ENCODE results near the gene RFX7. TPM values are rescaled to one million over a fixed set of nuclear protein-coding genes. Genes with fewer than 3 reads are reported as not detected.

RFX7 gene
- total and polyA plus RNA-seq, 2 experiments from 2014 or later: 4.0 to 5.8 TPM

DNA sequence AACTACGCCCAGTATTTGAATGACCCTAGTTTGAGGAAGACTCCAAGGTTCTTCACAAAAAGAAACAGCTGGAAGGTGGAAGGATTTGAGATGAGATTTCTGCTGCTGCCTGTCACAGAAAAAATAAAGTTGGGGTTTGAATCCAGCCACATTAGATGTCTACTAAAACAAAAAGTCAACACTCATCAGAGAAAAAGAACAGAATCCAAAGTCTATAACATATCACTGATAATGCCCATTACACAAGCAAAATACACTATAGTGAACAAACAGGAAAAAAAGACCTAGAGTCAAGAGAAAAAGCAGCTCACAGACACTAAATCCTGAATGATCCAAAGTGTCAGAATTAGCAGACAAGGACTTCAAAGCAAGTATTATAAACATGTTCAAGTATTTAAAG is 56.0 kb downstream of the RFX7 start:
- H3K27me3 ChIP-seq (replicated peaks; ENCODE audit: insufficient read depth): no peaks in the 10 kb centered on the region
- no peak for DNase-seq
- peaks cover 100% of the 10 kb centered on the region for H3K79me2 ChIP-seq (ENCODE audit: insufficient read depth)
- H3F3A ChIP-seq (ENCODE audit: insufficient read depth): no peaks in the 10 kb centered on the region
- TF ChIP-seq EZH2 (IDR thresholded peaks at IDR 0.05; ENCODE audit: insufficient read depth, poor library complexity, severe bottlenecking): no peak
- no peak for TF ChIP-seq EZH2phosphoT487 (IDR thresholded peaks at IDR 0.05; ENCODE audit: insufficient read depth, low read depth)
- no peaks in the 10 kb centered on the region for H3K9me2 ChIP-seq (ENCODE audit: insufficient read depth)
- no peak overlapping the region for H2AFZ ChIP-seq
- H3K27ac ChIP-seq: no peak overlapping the region
- in situ Hi-C loops (cut with MboI): no loop called here
- no peaks in the 10 kb centered on the region for H3K36me3 ChIP-seq (ENCODE audit: low read depth)
- H3K4me1 ChIP-seq (ENCODE audit: insufficient read depth): no peaks in the 10 kb centered on the region
- H3K4me3 ChIP-seq: no peak overlapping the region
- H3K9ac ChIP-seq: no peak overlapping the region
- 100% methylated on average over 1 of the region's 1 CpG for WGBS, 2 experiments (ENCODE audit: low coverage in 1 of 2, low lambda C conversion rate in 2 of 2, missing lambda C conversion rate in 2 of 2)
- no peaks in the 10 kb centered on the region for H3K9me3 ChIP-seq (ENCODE audit: low read depth)
- no peak overlapping the region for H3K4me2 ChIP-seq (ENCODE audit: unreplicated experiment)
- H4K20me1 ChIP-seq (ENCODE audit: insufficient read depth): peaks cover 6% of the 10 kb centered on the region; the same call in 1 of the 2 replicates

- Histone ChIP-seq H3K79me2 (ENCODE audit: insufficient read depth) (peaks cover 100% of the 10 kb centered on the region), H3K9ac (no peak overlapping the region), H3K27ac (no peak overlapping the region), H3K4me3 (no peak overlapping the region), H3F3A (ENCODE audit: insufficient read depth) (no peaks in the 10 kb centered on the region), H3K36me3 (ENCODE audit: low read depth) (no peaks in the 10 kb centered on the region), H3K4me1 (ENCODE audit: insufficient read depth) (no peaks in the 10 kb centered on the region), H2AFZ (no peak overlapping the region), H3K9me3 (ENCODE audit: low read depth) (no peaks in the 10 kb centered on the region), H3K27me3 (replicated peaks; ENCODE audit: insufficient read depth) (no peaks in the 10 kb centered on the region), H3K9me2 (ENCODE audit: insufficient read depth) (no peaks in the 10 kb centered on the region), H3K4me2 (ENCODE audit: unreplicated experiment) (no peak overlapping the region), H4K20me1 (ENCODE audit: insufficient read depth) (peaks cover 6% of the 10 kb centered on the region; the same call in 1 of the 2 replicates)
- in situ Hi-C loops (cut with MboI): no loop called here
- WGBS, 2 experiments (ENCODE audit: low coverage in 1 of 2, low lambda C conversion rate in 2 of 2, missing lambda C conversion rate in 2 of 2): 85 to 100% methylated on average over 1 of the region's 1 CpG
- no peak for TF ChIP-seq EZH2phosphoT487 (IDR thresholded peaks at IDR 0.05; ENCODE audit: insufficient read depth, low read depth)
- no peak for DNase-seq
Observed at GRCh38 chr15:56185980-56186379, 57.7 kb downstream of the RFX7 start.

DNA sequence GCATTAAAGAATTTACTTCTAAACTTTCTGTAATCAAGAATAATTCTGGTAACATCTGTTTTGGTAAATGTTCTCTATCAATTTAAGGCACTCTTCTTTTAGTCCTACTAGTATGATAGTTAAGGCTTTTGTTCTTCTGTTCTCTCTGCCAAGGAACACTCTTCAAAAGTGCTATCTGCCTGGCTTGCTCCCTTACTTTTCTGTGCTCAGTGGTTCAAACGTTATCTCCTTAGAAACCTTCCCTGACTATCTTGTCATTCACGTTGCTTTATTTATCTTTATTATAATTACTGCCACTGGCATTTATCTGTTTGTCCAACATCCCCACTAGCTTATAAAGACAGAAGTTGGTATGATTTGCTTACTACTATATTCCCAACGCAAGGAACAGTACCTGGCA is 59.2 kb downstream of the RFX7 start:
- Histone ChIP-seq H3K27me3 (replicated peaks; ENCODE audit: insufficient read depth) (no peaks in the 10 kb centered on the region), H3K4me1 (ENCODE audit: insufficient read depth) (no peaks in the 10 kb centered on the region), H3K4me2 (ENCODE audit: unreplicated experiment) (no peak overlapping the region), H3K9ac (no peak overlapping the region), H3K27ac (no peak overlapping the region), H4K20me1 (ENCODE audit: insufficient read depth) (peaks cover 6% of the 10 kb centered on the region; the same call in 1 of the 2 replicates), H3K9me2 (ENCODE audit: insufficient read depth) (no peaks in the 10 kb centered on the region), H3K36me3 (ENCODE audit: low read depth) (no peaks in the 10 kb centered on the region), H3F3A (ENCODE audit: insufficient read depth) (no peaks in the 10 kb centered on the region), H2AFZ (no peak overlapping the region), H3K79me2 (ENCODE audit: insufficient read depth) (peaks cover 100% of the 10 kb centered on the region), H3K4me3 (no peak overlapping the region), H3K9me3 (ENCODE audit: low read depth) (no peaks in the 10 kb centered on the region)
- DNase-seq: no peak
- in situ Hi-C loops (cut with MboI): no loop called here
- no peak for TF ChIP-seq EZH2phosphoT487 (IDR thresholded peaks at IDR 0.05; ENCODE audit: insufficient read depth, low read depth)
- no peak for TF ChIP-seq EZH2 (IDR thresholded peaks at IDR 0.05; ENCODE audit: insufficient read depth, poor library complexity, severe bottlenecking)
- 93 to 98% methylated on average over 3 of the region's 3 CpGs for WGBS, 2 experiments (ENCODE audit: low coverage in 1 of 2, low lambda C conversion rate in 2 of 2, missing lambda C conversion rate in 2 of 2)

DNA sequence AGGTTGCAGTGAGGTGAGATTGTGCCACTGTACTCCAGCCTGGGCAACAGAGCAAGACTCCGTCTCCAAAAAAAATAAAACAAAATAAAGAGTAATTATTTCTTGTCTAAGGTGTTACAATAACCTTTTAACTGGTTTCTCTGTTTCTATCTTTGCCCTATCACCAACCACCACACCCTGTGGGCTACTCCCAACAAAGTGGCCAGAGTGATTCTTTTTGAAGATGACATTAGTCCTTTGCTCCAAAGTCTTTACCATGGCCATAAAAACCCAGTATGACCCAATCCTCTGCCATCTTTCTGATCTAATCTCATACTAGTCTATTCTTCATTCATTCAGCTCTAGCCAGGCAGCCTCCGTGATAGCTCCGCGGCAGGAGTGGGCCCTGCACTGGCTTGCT is 62.8 kb downstream of the RFX7 start:
- no peaks in the 10 kb centered on the region for H3K9me3 ChIP-seq (ENCODE audit: low read depth)
- no peak overlapping the region for H3K4me3 ChIP-seq
- no peaks in the 10 kb centered on the region for H3F3A ChIP-seq (ENCODE audit: insufficient read depth)
- H4K20me1 ChIP-seq (ENCODE audit: insufficient read depth): peaks cover 3% of the 10 kb centered on the region; the same call in 1 of the 2 replicates
- H3K9ac ChIP-seq: no peak overlapping the region
- H3K9me2 ChIP-seq (ENCODE audit: insufficient read depth): no peaks in the 10 kb centered on the region
- in situ Hi-C loops (cut with MboI): no loop called here
- no peaks in the 10 kb centered on the region for H3K4me1 ChIP-seq (ENCODE audit: insufficient read depth)
- no peak overlapping the region for H3K27ac ChIP-seq
- no peak for DNase-seq
- TF ChIP-seq EZH2phosphoT487 (IDR thresholded peaks at IDR 0.05; ENCODE audit: insufficient read depth, low read depth) (no peak), EZH2 (IDR thresholded peaks at IDR 0.05; ENCODE audit: insufficient read depth, poor library complexity, severe bottlenecking) (no peak)
- no peak overlapping the region for H3K4me2 ChIP-seq (ENCODE audit: unreplicated experiment)
- no peak overlapping the region for H2AFZ ChIP-seq
- peaks cover 100% of the 10 kb centered on the region for H3K79me2 ChIP-seq (ENCODE audit: insufficient read depth)
- no peaks in the 10 kb centered on the region for H3K36me3 ChIP-seq (ENCODE audit: low read depth)
- no peaks in the 10 kb centered on the region for H3K27me3 ChIP-seq (replicated peaks; ENCODE audit: insufficient read depth)
- WGBS, 2 experiments (ENCODE audit: low coverage in 1 of 2, low lambda C conversion rate in 2 of 2, missing lambda C conversion rate in 2 of 2): 92 to 100% methylated on average over 4 of the region's 4 CpGs

DNA sequence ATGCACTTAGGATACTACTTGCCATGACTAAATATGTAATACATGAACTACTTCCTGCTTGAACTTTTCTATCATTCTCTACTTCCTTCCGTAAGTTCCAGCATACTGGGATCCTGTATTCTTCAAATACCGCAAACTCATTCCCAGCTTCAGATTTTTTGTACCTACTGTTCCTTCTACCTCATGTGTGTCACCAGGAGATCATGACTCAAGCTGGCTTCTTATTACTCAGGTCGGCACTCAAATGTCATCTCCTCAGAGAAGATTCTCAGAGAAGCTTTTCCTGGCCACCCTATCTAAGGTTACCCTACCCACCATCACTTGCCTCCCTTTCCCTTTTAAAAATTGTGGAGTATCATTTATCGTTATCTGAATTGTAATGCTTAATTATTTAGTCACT is 66.7 kb downstream of the RFX7 start:
- Histone ChIP-seq H3K4me2 (ENCODE audit: unreplicated experiment) (no peak overlapping the region), H3F3A (ENCODE audit: insufficient read depth) (no peaks in the 10 kb centered on the region), H3K9me3 (ENCODE audit: low read depth) (no peaks in the 10 kb centered on the region), H3K27me3 (replicated peaks; ENCODE audit: insufficient read depth) (no peaks in the 10 kb centered on the region), H2AFZ (no peak overlapping the region), H3K4me1 (ENCODE audit: insufficient read depth) (no peaks in the 10 kb centered on the region), H3K36me3 (ENCODE audit: low read depth) (peaks cover 6% of the 10 kb centered on the region; the same call in 1 of the 2 replicates), H3K9ac (no peak overlapping the region), H3K4me3 (no peak overlapping the region), H3K79me2 (ENCODE audit: insufficient read depth) (peaks cover 100% of the 10 kb centered on the region), H4K20me1 (ENCODE audit: insufficient read depth) (no peaks in the 10 kb centered on the region), H3K27ac (no peak overlapping the region), H3K9me2 (ENCODE audit: insufficient read depth) (no peaks in the 10 kb centered on the region)
- TF ChIP-seq EZH2phosphoT487 (IDR thresholded peaks at IDR 0.05; ENCODE audit: insufficient read depth, low read depth) (no peak), EZH2 (IDR thresholded peaks at IDR 0.05; ENCODE audit: insufficient read depth, poor library complexity, severe bottlenecking) (no peak)
- WGBS, 2 experiments (ENCODE audit: low coverage in 1 of 2, low lambda C conversion rate in 2 of 2, missing lambda C conversion rate in 2 of 2): 94 to 97% methylated on average over 4 of the region's 4 CpGs
- in situ Hi-C loops (cut with MboI): no loop called here
- peak; percentile 6 for DNase-seq
